CD4-positive, alpha-beta memory T cell (primary cell): ENCODE results near the gene TUBGCP6. TPM values are rescaled to one million over a fixed set of nuclear protein-coding genes. Genes with fewer than 3 reads are reported as not detected.

Experiments
- CTCF ChIA-PET: fragments of 350-600 bp; sonication (Branson Sonifier 250); formaldehyde crosslinking; loops from one replicate; lab custom pipeline; 2021; ENCODE audit warnings: inconsistent platforms; ENCODE audit not compliant: partially characterized antibody; lab: Charles Lee
- POLR2A ChIA-PET: fragments of 350-600 bp; sonication (Branson Sonifier 250); formaldehyde crosslinking; loops from one replicate; lab custom pipeline; 2021; ENCODE audit not compliant: partially characterized antibody; lab: Charles Lee
- DNase-seq, 5 donors: peaks; one replicate each; pipeline versions ENCODE4 v3.0.0 to v3.0.0-alpha.2; 2020 to 2022; ENCODE audit warnings: mixed read lengths in 1 of 5
- H3K27ac ChIP-seq: one replicate; pipeline ENCODE4 v1.7.0; 2013; ENCODE audit warnings: low read depth, low read length
- H3K27me3 ChIP-seq: 2 replicates; pipeline ENCODE4 v1.7.0; 2013; ENCODE audit warnings: mild to moderate bottlenecking, low read length, moderate library complexity; ENCODE audit not compliant: insufficient read depth
- H3K36me3 ChIP-seq: 2 replicates; pipeline ENCODE4 v1.7.0; 2013; ENCODE audit warnings: mild to moderate bottlenecking, low read length, moderate library complexity; ENCODE audit not compliant: insufficient read depth
- H3K4me1 ChIP-seq: 2 replicates; pipeline ENCODE4 v1.7.0; 2013; ENCODE audit warnings: mild to moderate bottlenecking, low read length, moderate library complexity; ENCODE audit not compliant: insufficient read depth
- H3K4me3 ChIP-seq, 2 donors: one replicate each; pipeline ENCODE4 v1.7.0; 2013; ENCODE audit warnings: low read length in 2 of 2, mild to moderate bottlenecking in 1 of 2
- H3K9me3 ChIP-seq, 2 donors: one replicate each; pipeline ENCODE4 v1.7.0; 2013; ENCODE audit warnings: low read length in 2 of 2, control low read depth in 1 of 2; ENCODE audit not compliant: control insufficient read depth in 1 of 2
- H3K27ac Mint-ChIP-seq, 7 donors: one replicate each; pipeline ENCODE4 v1.8.0; 2020 to 2021; ENCODE audit warnings: mixed read lengths in 7 of 7, mild to moderate bottlenecking in 6 of 7, inconsistent platforms in 3 of 7, moderate library complexity in 3 of 7
- H3K27me3 Mint-ChIP-seq, 2 donors: one replicate each; pipeline ENCODE4 v1.8.0; 2020 to 2021; ENCODE audit warnings: mixed read lengths in 2 of 2
- H3K36me3 Mint-ChIP-seq, 2 donors: one replicate each; pipeline ENCODE4 v1.8.0; 2020 to 2021; ENCODE audit warnings: mixed read lengths in 2 of 2, inconsistent platforms in 1 of 2, mild to moderate bottlenecking in 1 of 2
- H3K4me1 Mint-ChIP-seq, 4 donors: one replicate each; pipeline ENCODE4 v1.8.0; 2020 to 2021; ENCODE audit warnings: mixed read lengths in 4 of 4, mild to moderate bottlenecking in 1 of 4
- H3K4me3 Mint-ChIP-seq, 8 donors: one replicate each; pipeline ENCODE4 v1.8.0; 2020 to 2021; ENCODE audit warnings: mixed read lengths in 8 of 8, mild to moderate bottlenecking in 7 of 8, moderate library complexity in 6 of 8, inconsistent platforms in 3 of 8
- H3K9me3 Mint-ChIP-seq, 8 donors: one replicate each; pipeline ENCODE4 v1.8.0; 2020 to 2021; ENCODE audit warnings: mixed read lengths in 8 of 8, mild to moderate bottlenecking in 5 of 8, inconsistent platforms in 3 of 8, moderate library complexity in 1 of 8
- intact Hi-C: fragments of 100-400 bp; cut with micrococcal nuclease; formaldehyde crosslinking; loops from one replicate; pipeline ENCODE4 v1.15.1; 2023
- polyA plus RNA-seq, 2 donors: library from polyadenylated mRNA; unstranded; fragments of 300-500 nt; fragmentation: Illumina TruSeq; gene quantifications; one replicate each; pipeline ENCODE4 v1.2.3, GENCODE V29; 2021
- total RNA-seq, 2 experiments: library from RNA; stranded (reverse); gene quantifications; one replicate each; pipeline ENCODE4 v1.2.3, GENCODE V29; 2021

Gene TUBGCP6
- total and polyA plus RNA-seq, 4 experiments from 2014 or later = 16.5 to 133 (median 76.2) TPM

DNA sequence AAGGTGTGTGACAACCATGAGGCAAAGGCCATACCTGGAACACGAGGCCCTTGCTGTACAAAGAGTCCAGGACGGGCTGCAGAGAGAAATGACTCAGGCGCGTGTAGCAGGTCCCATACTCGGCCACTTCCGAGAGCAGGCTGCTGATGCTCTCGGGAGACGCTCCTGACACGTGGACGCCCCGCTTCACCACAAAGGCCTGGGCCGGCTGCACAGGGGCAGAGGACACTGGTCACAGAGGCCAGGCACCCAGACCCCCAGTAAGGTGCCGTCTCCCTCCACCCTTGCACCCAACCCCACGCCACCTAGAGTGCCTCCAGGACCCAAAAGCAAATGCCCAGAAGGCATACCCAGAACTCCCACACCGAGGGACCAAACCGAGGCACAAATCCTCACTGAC is 15.5 kb downstream of the TUBGCP6 start:
- peaks cover 0 to 1% (median 0%) of the 10 kb centered on the region in 8 donors for H3K9me3 Mint-ChIP-seq
- H3K4me3 Mint-ChIP-seq = no peak overlapping the region
- intact Hi-C loops = no loop called here
- ChIA-PET CTCF (interaction anchor here (1.4 kb wide), 1 partner anchor 11 kb away, joined by 3 read pairs; no protein-coding TSS in a partner anchor), POLR2A (no interaction called here)
- Histone ChIP-seq H3K4me1 (no peaks in the 10 kb centered on the region), H3K4me3 (no peak overlapping the region), H3K27ac (no peak overlapping the region), H3K36me3 (peaks cover 35% of the 10 kb centered on the region), H3K9me3 (no peaks in the 10 kb centered on the region), H3K27me3 (no peaks in the 10 kb centered on the region)
- no peaks in the 10 kb centered on the region for H3K27me3 Mint-ChIP-seq
- peaks cover 12 to 39% of the 10 kb centered on the region in 2 donors for H3K36me3 Mint-ChIP-seq
- DNase-seq = peak in 1 of 5 donors; percentile 15
- H3K4me1 Mint-ChIP-seq = peaks cover 0 to 8% (median 6%) of the 10 kb centered on the region in 4 donors
- H3K27ac Mint-ChIP-seq = no peak overlapping the region

DNA sequence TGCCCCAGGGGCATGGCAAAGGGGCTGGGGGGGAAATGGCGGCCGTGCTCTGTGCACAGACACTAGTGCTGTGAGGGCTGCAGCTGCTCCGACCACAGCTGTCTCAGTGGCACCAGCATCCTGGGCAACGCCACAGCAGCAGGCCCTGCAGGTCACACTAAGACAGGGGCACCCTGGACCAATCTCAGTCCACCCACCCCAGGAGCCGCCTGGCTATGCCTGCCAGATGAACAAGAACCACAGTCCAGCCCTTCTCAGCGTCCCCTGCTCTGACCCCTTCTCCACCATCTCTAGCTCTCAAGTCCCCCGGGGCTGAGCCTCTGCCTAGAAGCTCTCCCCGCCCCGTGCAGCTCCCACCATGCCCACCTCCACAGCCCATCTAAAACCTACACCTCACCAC is 16.5 kb downstream of the TUBGCP6 start:
- Histone ChIP-seq H3K4me3 (no peak overlapping the region), H3K36me3 (peaks cover 41% of the 10 kb centered on the region), H3K27ac (no peak overlapping the region), H3K9me3 (no peaks in the 10 kb centered on the region), H3K27me3 (no peaks in the 10 kb centered on the region), H3K4me1 (no peaks in the 10 kb centered on the region)
- H3K9me3 Mint-ChIP-seq = peaks cover 0 to 1% (median 0%) of the 10 kb centered on the region in 8 donors
- peak in 1 of 5 donors; percentile 13 for DNase-seq
- CTCF ChIA-PET = interaction anchor here (0.6 to 1.4 kb wide), 2 partner anchors 12 to 269 kb away, joined by 3 read pairs; no protein-coding TSS in a partner anchor
- no peaks in the 10 kb centered on the region for H3K27me3 Mint-ChIP-seq
- peaks cover 0 to 6% (median 1%) of the 10 kb centered on the region in 4 donors for H3K4me1 Mint-ChIP-seq
- intact Hi-C loops = no loop called here
- no peak overlapping the region for H3K27ac Mint-ChIP-seq
- H3K36me3 Mint-ChIP-seq = peaks cover 12 to 41% of the 10 kb centered on the region in 2 donors
- POLR2A ChIA-PET = interaction anchor here (0.8 kb wide), 1 partner anchor 9 kb away, joined by 3 read pairs; no protein-coding TSS in a partner anchor
- H3K4me3 Mint-ChIP-seq = no peak overlapping the region

DNA sequence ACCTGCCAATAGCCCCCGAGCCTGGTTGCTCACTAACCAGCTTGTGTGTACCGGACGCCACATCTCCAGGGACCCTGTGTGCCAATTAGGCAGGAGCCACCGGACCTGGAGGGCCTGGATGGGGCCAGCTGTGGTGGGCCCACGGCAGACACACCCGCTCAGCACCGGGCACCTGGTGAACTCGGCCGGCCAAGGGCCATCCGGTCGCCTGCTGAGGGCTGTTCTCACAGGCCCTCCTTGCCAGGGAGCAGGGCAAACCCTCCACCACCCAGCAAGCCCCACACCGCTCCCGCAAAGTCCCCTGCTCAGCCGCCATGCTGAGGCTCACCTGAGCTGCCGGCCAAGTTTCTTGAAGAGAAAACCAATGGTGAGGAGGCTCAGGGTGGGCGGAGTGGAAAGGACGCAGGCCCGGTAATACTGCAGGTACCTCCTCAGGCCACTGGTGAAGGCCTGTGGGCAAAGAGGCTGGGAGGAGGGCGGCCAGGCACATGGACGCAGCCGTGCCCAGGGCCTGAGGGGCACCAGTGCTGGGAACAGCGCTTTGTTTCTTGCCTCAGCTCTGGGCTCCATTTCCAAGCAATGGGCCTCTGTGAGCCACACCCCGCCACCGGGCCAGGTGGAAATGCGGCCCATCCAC is 17.1 kb downstream of the TUBGCP6 start:
- peak in 1 of 5 donors; percentile 18 for DNase-seq
- Mint-ChIP-seq H3K4me3 (no peak overlapping the region), H3K9me3 (peaks cover 0 to 3% (median 0%) of the 10 kb centered on the region in 8 donors), H3K36me3 (peaks cover 16 to 41% of the 10 kb centered on the region in 2 donors), H3K4me1 (peaks cover 0 to 6% (median 1%) of the 10 kb centered on the region in 4 donors), H3K27me3 (no peaks in the 10 kb centered on the region), H3K27ac (no peak overlapping the region)
- Histone ChIP-seq H3K9me3 (no peaks in the 10 kb centered on the region), H3K27ac (no peak overlapping the region), H3K4me3 (no peak overlapping the region), H3K27me3 (no peaks in the 10 kb centered on the region), H3K4me1 (no peaks in the 10 kb centered on the region), H3K36me3 (peaks cover 40% of the 10 kb centered on the region)
- POLR2A ChIA-PET = interaction anchor here (0.8 kb wide), 1 partner anchor 9 kb away, joined by 3 read pairs; no protein-coding TSS in a partner anchor
- CTCF ChIA-PET = interaction anchor here (0.6 kb wide), 1 partner anchor 270 kb away, joined by 3 read pairs; no protein-coding TSS in a partner anchor
- intact Hi-C loops = no loop called here

DNA sequence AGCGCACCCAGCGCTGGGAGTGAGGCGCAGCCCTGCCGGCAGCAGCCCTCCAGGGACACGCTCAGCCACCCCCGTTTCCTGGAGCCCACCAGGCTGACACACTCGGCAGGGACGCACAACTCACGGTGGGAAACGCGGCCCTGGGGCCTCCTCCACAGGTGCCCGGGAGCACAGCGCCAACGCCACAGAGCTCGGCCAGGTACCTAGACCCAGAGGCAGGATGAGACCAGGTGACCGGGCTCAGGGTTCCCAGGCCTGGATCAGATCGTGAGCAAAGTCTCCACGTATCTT is 18.0 kb downstream of the TUBGCP6 start:
- peaks cover 15 to 49% of the 10 kb centered on the region in 2 donors for H3K36me3 Mint-ChIP-seq
- peaks cover 44% of the 10 kb centered on the region for H3K36me3 ChIP-seq
- no peak overlapping the region for H3K27ac Mint-ChIP-seq
- peaks cover 0 to 3% (median 0%) of the 10 kb centered on the region in 8 donors for H3K9me3 Mint-ChIP-seq
- H3K4me1 Mint-ChIP-seq = peaks cover 0 to 6% (median 1%) of the 10 kb centered on the region in 4 donors
- H3K4me3 ChIP-seq = no peak overlapping the region
- no peak overlapping the region for H3K27ac ChIP-seq
- H3K4me3 Mint-ChIP-seq = no peak overlapping the region
- no peaks in the 10 kb centered on the region for H3K27me3 Mint-ChIP-seq
- intact Hi-C loops = no loop called here
- H3K27me3 ChIP-seq = no peaks in the 10 kb centered on the region
- H3K4me1 ChIP-seq = no peaks in the 10 kb centered on the region
- CTCF ChIA-PET = interaction anchor here (1.4 kb wide), 1 partner anchor 14 kb away, joined by 3 read pairs; no protein-coding TSS in a partner anchor
- H3K9me3 ChIP-seq = no peaks in the 10 kb centered on the region
- POLR2A ChIA-PET = no interaction called here
- no peak for DNase-seq

DNA sequence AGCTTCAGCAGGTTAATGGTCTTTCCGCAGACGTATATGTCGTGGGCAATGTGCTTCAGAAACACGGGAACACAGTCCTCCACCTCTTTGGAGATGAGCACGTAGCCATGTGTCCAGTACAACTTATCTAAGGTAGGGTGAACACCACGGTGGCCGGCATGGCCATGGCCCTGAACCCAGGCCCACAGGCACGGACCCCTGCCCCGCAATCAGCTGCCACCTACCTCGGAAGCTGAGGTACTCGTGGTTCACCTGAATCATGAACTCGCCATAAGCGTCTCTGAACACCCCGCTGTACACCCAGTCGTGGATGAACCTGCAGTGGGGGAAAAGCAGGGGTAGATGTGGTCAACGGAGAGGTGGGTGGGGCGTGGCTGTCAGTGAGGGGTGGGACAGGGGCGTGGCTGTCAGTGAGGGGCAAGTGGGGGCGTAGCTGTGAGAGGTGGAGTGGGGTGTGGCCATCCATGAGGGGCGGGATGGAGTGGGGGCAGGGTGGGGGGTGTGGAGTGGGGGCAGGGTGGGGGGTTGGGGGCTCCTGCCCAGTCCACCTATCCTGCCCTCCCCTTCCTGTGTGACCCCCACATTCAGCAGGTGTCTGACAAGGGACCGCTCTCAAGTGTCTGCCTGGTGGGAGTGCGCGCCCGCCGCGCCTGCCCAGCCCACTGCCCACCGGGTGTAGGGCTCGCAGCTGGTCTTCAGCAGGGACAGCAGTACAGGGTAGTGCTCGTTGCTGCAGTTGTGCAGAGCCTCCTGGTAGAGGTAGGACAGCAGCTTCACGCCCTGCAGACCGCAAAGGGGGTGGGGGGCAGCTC is 18.6 kb downstream of the TUBGCP6 start:
- Mint-ChIP-seq H3K27me3 (no peaks in the 10 kb centered on the region), H3K4me3 (no peak overlapping the region), H3K36me3 (peaks cover 15 to 49% of the 10 kb centered on the region in 2 donors), H3K9me3 (peaks cover 0 to 3% (median 0%) of the 10 kb centered on the region in 8 donors), H3K27ac (peak overlapping the region in 1 of 7 donors; percentile 15), H3K4me1 (peaks cover 0 to 6% (median 1%) of the 10 kb centered on the region in 4 donors)
- peak in 1 of 5 donors; percentile 16 for DNase-seq
- POLR2A ChIA-PET = no interaction called here
- Histone ChIP-seq H3K36me3 (peaks cover 50% of the 10 kb centered on the region), H3K9me3 (no peaks in the 10 kb centered on the region), H3K4me3 (no peak overlapping the region), H3K27ac (no peak overlapping the region), H3K4me1 (no peaks in the 10 kb centered on the region), H3K27me3 (no peaks in the 10 kb centered on the region)
- intact Hi-C loops = no loop called here
- CTCF ChIA-PET = interaction anchor here (1.4 kb wide), 1 partner anchor 14 kb away, joined by 3 read pairs; no protein-coding TSS in a partner anchor

DNA sequence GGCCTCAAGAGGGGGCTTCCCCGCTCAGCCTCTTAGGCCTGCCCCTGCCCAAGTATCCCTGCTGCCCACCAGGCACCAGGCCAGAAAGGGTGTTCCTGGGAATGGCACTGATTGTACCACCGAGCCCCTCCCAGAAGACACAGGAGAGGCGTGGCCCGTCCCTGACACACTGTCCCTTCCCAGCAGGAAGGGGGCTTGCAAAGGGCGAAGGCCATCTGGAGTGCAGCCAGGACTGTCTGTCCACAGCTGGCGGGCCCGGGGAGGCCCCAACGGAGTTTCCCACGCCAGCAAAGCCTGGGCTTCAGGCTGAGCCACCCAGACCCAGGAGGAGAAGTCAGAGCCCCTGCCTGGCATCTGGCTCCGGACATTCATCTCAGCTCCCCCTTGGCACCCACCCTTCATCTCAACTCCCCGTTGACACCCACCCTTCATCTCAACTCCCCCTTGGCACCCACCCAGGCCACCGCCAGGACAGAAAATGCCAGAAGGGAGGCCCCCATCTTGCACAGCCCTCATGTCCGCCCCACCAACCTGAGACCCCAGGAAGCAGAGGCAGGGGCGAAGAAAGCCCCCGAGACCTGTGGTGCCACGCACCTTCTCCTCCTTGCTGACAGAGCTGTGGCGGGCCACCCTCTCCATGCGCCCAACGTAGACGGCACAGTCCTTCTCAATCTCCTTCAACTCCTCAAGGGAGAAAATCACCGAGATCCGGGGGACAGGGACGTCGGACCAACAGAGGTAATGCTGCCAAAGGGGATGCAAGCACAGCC is 19.4 kb downstream of the TUBGCP6 start:
- Histone ChIP-seq H3K9me3 (no peaks in the 10 kb centered on the region), H3K36me3 (peaks cover 59% of the 10 kb centered on the region), H3K27me3 (no peaks in the 10 kb centered on the region), H3K4me1 (no peaks in the 10 kb centered on the region), H3K27ac (no peak overlapping the region), H3K4me3 (no peak overlapping the region)
- Mint-ChIP-seq H3K27me3 (no peaks in the 10 kb centered on the region), H3K4me3 (no peak overlapping the region), H3K36me3 (peaks cover 15 to 51% of the 10 kb centered on the region in 2 donors), H3K9me3 (peaks cover 0 to 4% (median 0%) of the 10 kb centered on the region in 8 donors), H3K4me1 (peaks cover 0 to 6% (median 1%) of the 10 kb centered on the region in 4 donors), H3K27ac (no peak overlapping the region)
- POLR2A ChIA-PET = no interaction called here
- no peak for DNase-seq
- CTCF ChIA-PET = interaction anchor here (1.4 kb wide), 1 partner anchor 15 kb away, joined by 3 read pairs; no protein-coding TSS in a partner anchor
- intact Hi-C loops = no loop called here
